ENCODE results near the gene GABBR2. TPM values are rescaled to one million over a fixed set of nuclear protein-coding genes. Genes with fewer than 3 reads are reported as not detected.

GABBR2 gene
- total RNA-seq, 2 experiments from 2014 or later, result not detected

DNA sequence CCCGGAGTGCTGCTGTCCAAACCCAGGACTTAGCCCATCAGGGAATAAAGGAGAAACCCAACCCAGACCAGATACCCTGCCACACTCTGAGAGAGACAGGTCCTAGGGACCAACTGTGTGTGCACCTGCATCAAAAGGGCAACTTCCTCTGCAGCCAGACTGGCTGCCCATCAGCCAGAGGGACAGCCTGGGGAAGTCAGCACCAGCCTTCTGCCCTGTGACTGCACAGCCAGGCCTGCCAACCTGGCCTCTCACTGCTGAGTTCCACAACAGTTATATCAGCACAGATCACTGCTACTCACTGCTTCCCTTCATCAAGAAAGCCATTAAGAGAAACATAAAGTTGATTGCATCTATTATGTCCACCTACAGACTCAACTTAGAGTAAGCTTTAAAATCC lies 18.0 kb downstream of the GABBR2 start:
- no peaks in the 10 kb centered on the region for H3K9me3 ChIP-seq (ENCODE audit: low read length)
- BruUV-seq (replicated peaks), result no TSS peak
- no peaks in the 10 kb centered on the region for H3K79me2 ChIP-seq (ENCODE audit: insufficient read depth, low read depth, low read length)
- H4K20me1 ChIP-seq (ENCODE audit: insufficient read depth, low read length), result no peaks in the 10 kb centered on the region
- TF ChIP-seq EZH2phosphoT487 (IDR thresholded peaks at IDR 0.05; ENCODE audit: borderline replicate concordance, low read depth, low read length), result no peak
- TF ChIP-seq, protein P1, sequence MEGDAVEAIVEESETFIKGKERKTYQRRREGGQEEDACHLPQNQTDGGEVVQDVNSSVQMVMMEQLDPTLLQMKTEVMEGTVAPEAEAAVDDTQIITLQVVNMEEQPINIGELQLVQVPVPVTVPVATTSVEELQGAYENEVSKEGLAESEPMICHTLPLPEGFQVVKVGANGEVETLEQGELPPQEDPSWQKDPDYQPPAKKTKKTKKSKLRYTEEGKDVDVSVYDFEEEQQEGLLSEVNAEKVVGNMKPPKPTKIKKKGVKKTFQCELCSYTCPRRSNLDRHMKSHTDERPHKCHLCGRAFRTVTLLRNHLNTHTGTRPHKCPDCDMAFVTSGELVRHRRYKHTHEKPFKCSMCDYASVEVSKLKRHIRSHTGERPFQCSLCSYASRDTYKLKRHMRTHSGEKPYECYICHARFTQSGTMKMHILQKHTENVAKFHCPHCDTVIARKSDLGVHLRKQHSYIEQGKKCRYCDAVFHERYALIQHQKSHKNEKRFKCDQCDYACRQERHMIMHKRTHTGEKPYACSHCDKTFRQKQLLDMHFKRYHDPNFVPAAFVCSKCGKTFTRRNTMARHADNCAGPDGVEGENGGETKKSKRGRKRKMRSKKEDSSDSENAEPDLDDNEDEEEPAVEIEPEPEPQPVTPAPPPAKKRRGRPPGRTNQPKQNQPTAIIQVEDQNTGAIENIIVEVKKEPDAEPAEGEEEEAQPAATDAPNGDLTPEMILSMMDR (conservative IDR thresholded peaks at IDR 0.05; ENCODE audit: low read length), result no peak
- ChIA-PET POLR2A (no interaction called here), CTCF (ENCODE audit: unreplicated experiment) (no interaction called here)
- H3K4me1 ChIP-seq (ENCODE audit: insufficient read depth, low read length, poor library complexity, severe bottlenecking), result no peaks in the 10 kb centered on the region
- no peak overlapping the region for H2AFZ ChIP-seq (ENCODE audit: low read length)
- no peaks in the 10 kb centered on the region for H3K9me2 ChIP-seq (ENCODE audit: insufficient read depth, low read length)
- no peak overlapping the region for H3K4me2 ChIP-seq (ENCODE audit: low read length)
- DNase-seq (ENCODE audit: low spot score), result no peak
- no peak overlapping the region for H3K27ac ChIP-seq (ENCODE audit: low read depth, low read length, poor library complexity, severe bottlenecking)
- H3K36me3 ChIP-seq (ENCODE audit: insufficient read depth, low read length), result no peaks in the 10 kb centered on the region
- intact Hi-C loops (cut with micrococcal nuclease; ENCODE audit: unreplicated experiment), result no loop called here
- no peak overlapping the region for H3K4me3 ChIP-seq (ENCODE audit: low read depth, low read length, poor library complexity, severe bottlenecking)

DNA sequence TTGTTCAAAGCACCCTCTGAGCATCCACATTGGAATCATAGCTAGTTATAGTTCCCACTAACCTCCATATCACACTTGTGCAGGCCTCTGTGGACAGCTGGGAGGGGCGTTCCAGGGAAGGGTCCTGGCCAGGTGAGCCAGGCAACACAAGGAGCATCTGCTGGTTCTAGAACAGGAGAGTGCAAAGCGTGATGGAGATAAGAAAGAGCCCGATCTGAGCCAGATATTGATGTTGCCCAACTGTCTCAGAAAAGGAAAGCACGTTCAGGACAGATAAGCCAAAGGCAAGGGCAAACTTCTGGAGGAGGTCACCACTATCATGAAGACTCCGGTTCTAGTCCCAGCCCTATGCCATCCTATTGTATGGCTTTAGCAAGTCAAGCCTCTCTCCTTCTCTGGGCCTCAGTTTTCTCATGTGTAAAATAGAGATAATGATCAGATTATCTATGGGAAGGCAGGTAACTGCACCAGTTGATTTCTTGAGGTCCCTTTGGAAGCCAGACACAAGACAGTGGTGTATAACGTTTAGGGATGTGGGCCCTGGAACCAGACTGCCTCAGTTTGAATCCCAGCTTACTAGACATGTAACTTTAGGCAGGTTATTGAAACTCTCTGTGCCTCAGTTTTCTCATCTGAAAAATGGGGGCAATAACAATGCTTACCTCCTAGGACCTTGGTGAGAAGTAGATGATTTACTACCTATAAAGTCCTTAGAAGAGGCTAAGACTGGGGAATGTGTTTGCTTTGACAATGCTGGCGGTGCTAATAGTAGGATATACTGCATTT lies 19.8 kb downstream of the GABBR2 start:
- intact Hi-C loops (cut with micrococcal nuclease; ENCODE audit: unreplicated experiment), result no loop called here
- no peaks in the 10 kb centered on the region for H3K36me3 ChIP-seq (ENCODE audit: insufficient read depth, low read length)
- H3K9me2 ChIP-seq (ENCODE audit: insufficient read depth, low read length), result no peaks in the 10 kb centered on the region
- H3K4me3 ChIP-seq (ENCODE audit: low read depth, low read length, poor library complexity, severe bottlenecking), result no peak overlapping the region
- H3K27ac ChIP-seq (ENCODE audit: low read depth, low read length, poor library complexity, severe bottlenecking), result no peak overlapping the region
- H3K9me3 ChIP-seq (ENCODE audit: low read length), result no peaks in the 10 kb centered on the region
- CTCF ChIA-PET (ENCODE audit: unreplicated experiment), result no interaction called here
- H4K20me1 ChIP-seq (ENCODE audit: insufficient read depth, low read length), result no peaks in the 10 kb centered on the region
- POLR2A ChIA-PET, result no interaction called here
- H3K4me1 ChIP-seq (ENCODE audit: insufficient read depth, low read length, poor library complexity, severe bottlenecking), result no peaks in the 10 kb centered on the region
- H3K4me2 ChIP-seq (ENCODE audit: low read length), result no peak overlapping the region
- H3K79me2 ChIP-seq (ENCODE audit: insufficient read depth, low read depth, low read length), result no peaks in the 10 kb centered on the region
- no peak for DNase-seq (ENCODE audit: low spot score)
- no TSS peak for BruUV-seq (replicated peaks)
- TF ChIP-seq EZH2phosphoT487 (IDR thresholded peaks at IDR 0.05; ENCODE audit: borderline replicate concordance, low read depth, low read length), result no peak
- TF ChIP-seq, protein P1 (conservative IDR thresholded peaks at IDR 0.05; ENCODE audit: low read length), result no peak
- no peak overlapping the region for H2AFZ ChIP-seq (ENCODE audit: low read length)

DNA sequence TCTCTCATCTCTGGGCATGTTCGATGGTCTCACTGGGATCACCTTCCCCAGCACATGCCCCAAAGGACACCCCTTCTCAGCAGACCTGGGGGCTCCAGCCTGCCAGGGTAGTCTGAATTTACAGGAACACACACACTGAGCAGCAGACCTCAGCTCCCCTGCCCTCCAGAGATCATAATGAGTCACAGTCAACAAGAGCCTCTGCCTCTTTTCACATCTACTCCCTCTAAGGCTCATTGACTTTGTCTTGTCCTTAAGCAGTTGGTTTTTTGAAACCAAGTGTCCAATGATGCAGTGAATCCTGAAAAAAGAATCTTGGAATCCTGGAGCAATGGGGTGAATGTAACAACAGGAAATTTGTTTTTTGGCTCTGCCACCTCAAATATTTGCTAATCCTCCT lies 20.8 kb downstream of the GABBR2 start:
- Histone ChIP-seq H3K4me3 (ENCODE audit: low read depth, low read length, poor library complexity, severe bottlenecking) (no peak overlapping the region), H2AFZ (ENCODE audit: low read length) (no peak overlapping the region), H3K4me1 (ENCODE audit: insufficient read depth, low read length, poor library complexity, severe bottlenecking) (no peaks in the 10 kb centered on the region), H3K27ac (ENCODE audit: low read depth, low read length, poor library complexity, severe bottlenecking) (no peak overlapping the region), H4K20me1 (ENCODE audit: insufficient read depth, low read length) (no peaks in the 10 kb centered on the region), H3K36me3 (ENCODE audit: insufficient read depth, low read length) (no peaks in the 10 kb centered on the region), H3K9me2 (ENCODE audit: insufficient read depth, low read length) (no peaks in the 10 kb centered on the region), H3K79me2 (ENCODE audit: insufficient read depth, low read depth, low read length) (no peaks in the 10 kb centered on the region), H3K9me3 (ENCODE audit: low read length) (no peaks in the 10 kb centered on the region), H3K4me2 (ENCODE audit: low read length) (no peak overlapping the region)
- TF ChIP-seq, protein P1 (conservative IDR thresholded peaks at IDR 0.05; ENCODE audit: low read length), result no peak
- no peak for TF ChIP-seq EZH2phosphoT487 (IDR thresholded peaks at IDR 0.05; ENCODE audit: borderline replicate concordance, low read depth, low read length)
- ChIA-PET POLR2A (no interaction called here), CTCF (ENCODE audit: unreplicated experiment) (no interaction called here)
- intact Hi-C loops (cut with micrococcal nuclease; ENCODE audit: unreplicated experiment), result no loop called here
- no peak for DNase-seq (ENCODE audit: low spot score)
- BruUV-seq (replicated peaks), result no TSS peak
